HEK293 (cell line): ENCODE measurements around the gene MPPE1.

Experiments
- PRDM10 ChIP-seq: fragments of 450-650 bp; formaldehyde crosslinking; IDR thresholded peaks from 2 replicates; pipeline ENCODE4 v1.5.1; 2016; ENCODE audit warnings: missing biosample characterization, missing genetic modification characterization
- ZNF140 ChIP-seq: fragments of 450-650 bp; formaldehyde crosslinking; IDR thresholded peaks from 2 replicates; pipeline ENCODE4 v1.5.1; 2016; ENCODE audit warnings: missing biosample characterization, missing genetic modification characterization
- ZNF175 ChIP-seq: fragments of 450-650 bp; formaldehyde crosslinking; IDR thresholded peaks from 2 replicates; pipeline ENCODE4 v1.5.1; 2016; ENCODE audit warnings: missing biosample characterization, missing genetic modification characterization
- ZNF274 ChIP-seq, 2 experiments: fragments of 200-500 bp in 1 of 2; fragments of 450-650 bp in 1 of 2; sonication (Bioruptor generic) in 1 of 2; formaldehyde crosslinking in 1 of 2; IDR thresholded peaks; 2 replicates each; pipeline versions ENCODE4 v1.5.1 to v1.6.1; 2014 to 2016; ENCODE audit warnings: borderline replicate concordance in 1 of 2, inconsistent platforms in 1 of 2, low read length in 1 of 2, missing biosample characterization in 1 of 2, missing genetic modification characterization in 1 of 2
- ZNF292 ChIP-seq: fragments of 450-650 bp; formaldehyde crosslinking; IDR thresholded peaks from 2 replicates; pipeline ENCODE4 v1.5.1; 2016; ENCODE audit warnings: low read depth, missing biosample characterization, missing genetic modification characterization, borderline replicate concordance
- ZNF354C ChIP-seq: fragments of 450-650 bp; formaldehyde crosslinking; IDR thresholded peaks from 2 replicates; pipeline ENCODE4 v1.5.1; 2016; ENCODE audit warnings: missing biosample characterization, missing genetic modification characterization, low read depth, borderline replicate concordance
- ZNF433 ChIP-seq: fragments of 450-650 bp; formaldehyde crosslinking; IDR thresholded peaks from 2 replicates; pipeline ENCODE4 v1.5.1; 2016; ENCODE audit warnings: missing biosample characterization, missing genetic modification characterization, low read depth
- ZNF514 ChIP-seq: fragments of 450-650 bp; formaldehyde crosslinking; IDR thresholded peaks from 2 replicates; pipeline ENCODE4 v1.5.1; 2016; ENCODE audit warnings: missing biosample characterization, missing genetic modification characterization
- ZNF549 ChIP-seq: fragments of 450-650 bp; IDR thresholded peaks from 2 replicates; pipeline ENCODE4 v1.5.1; 2018; ENCODE audit warnings: missing biosample characterization, missing genetic modification characterization, mild to moderate bottlenecking, inconsistent platforms, moderate library complexity
- ZNF610 ChIP-seq: fragments of 450-650 bp; formaldehyde crosslinking; IDR thresholded peaks from 2 replicates; pipeline ENCODE4 v1.5.1; 2016; ENCODE audit warnings: missing biosample characterization, missing genetic modification characterization, borderline replicate concordance
- ZNF776 ChIP-seq: fragments of 450-650 bp; formaldehyde crosslinking; IDR thresholded peaks from 2 replicates; pipeline ENCODE4 v1.5.0; 2017; ENCODE audit warnings: missing biosample characterization, missing genetic modification characterization, borderline replicate concordance
- ZNF792 ChIP-seq: fragments of 450-650 bp; formaldehyde crosslinking; IDR thresholded peaks from 2 replicates; pipeline ENCODE4 v1.5.1; 2016; ENCODE audit warnings: missing biosample characterization, missing genetic modification characterization
- TF ChIP-seq, protein P1 (sequence below): fragments of 450-650 bp; formaldehyde crosslinking; IDR thresholded peaks from 2 replicates; pipeline ENCODE4 v1.5.1; 2016; ENCODE audit warnings: missing biosample characterization, missing genetic modification characterization
- TF ChIP-seq, protein P2 (sequence below): fragments of 450-650 bp; formaldehyde crosslinking; IDR thresholded peaks from 2 replicates; pipeline ENCODE4 v1.5.1; 2016; ENCODE audit warnings: missing biosample characterization, missing genetic modification characterization

DNA sequence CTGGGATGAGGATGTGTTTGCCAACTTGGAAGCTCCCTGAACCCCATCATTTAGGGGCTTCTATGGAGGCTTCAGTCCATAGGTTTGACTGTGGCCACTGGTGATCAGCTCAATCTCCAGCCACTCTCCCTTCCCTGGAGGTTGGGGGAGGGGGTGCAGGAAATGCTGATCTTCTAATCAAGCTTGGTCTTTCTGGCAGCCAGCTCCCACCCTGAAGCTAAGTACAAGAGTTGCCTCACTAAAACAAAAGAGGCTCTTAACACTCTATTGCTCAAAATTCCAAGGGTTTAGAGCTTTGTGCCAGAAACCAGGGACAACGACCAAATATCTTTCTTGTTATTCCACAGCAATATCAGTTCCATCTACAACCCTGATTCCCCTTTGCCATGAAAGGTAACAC lies 19.4 kb upstream of the MPPE1 start:
- TF ChIP-seq ZNF792 (tag by site-specific recombination): no peak
- TF ChIP-seq, protein P1, sequence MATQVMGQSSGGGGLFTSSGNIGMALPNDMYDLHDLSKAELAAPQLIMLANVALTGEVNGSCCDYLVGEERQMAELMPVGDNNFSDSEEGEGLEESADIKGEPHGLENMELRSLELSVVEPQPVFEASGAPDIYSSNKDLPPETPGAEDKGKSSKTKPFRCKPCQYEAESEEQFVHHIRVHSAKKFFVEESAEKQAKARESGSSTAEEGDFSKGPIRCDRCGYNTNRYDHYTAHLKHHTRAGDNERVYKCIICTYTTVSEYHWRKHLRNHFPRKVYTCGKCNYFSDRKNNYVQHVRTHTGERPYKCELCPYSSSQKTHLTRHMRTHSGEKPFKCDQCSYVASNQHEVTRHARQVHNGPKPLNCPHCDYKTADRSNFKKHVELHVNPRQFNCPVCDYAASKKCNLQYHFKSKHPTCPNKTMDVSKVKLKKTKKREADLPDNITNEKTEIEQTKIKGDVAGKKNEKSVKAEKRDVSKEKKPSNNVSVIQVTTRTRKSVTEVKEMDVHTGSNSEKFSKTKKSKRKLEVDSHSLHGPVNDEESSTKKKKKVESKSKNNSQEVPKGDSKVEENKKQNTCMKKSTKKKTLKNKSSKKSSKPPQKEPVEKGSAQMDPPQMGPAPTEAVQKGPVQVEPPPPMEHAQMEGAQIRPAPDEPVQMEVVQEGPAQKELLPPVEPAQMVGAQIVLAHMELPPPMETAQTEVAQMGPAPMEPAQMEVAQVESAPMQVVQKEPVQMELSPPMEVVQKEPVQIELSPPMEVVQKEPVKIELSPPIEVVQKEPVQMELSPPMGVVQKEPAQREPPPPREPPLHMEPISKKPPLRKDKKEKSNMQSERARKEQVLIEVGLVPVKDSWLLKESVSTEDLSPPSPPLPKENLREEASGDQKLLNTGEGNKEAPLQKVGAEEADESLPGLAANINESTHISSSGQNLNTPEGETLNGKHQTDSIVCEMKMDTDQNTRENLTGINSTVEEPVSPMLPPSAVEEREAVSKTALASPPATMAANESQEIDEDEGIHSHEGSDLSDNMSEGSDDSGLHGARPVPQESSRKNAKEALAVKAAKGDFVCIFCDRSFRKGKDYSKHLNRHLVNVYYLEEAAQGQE (tag by site-specific recombination): no peak
- no peak for TF ChIP-seq ZNF140
- TF ChIP-seq, protein P2, sequence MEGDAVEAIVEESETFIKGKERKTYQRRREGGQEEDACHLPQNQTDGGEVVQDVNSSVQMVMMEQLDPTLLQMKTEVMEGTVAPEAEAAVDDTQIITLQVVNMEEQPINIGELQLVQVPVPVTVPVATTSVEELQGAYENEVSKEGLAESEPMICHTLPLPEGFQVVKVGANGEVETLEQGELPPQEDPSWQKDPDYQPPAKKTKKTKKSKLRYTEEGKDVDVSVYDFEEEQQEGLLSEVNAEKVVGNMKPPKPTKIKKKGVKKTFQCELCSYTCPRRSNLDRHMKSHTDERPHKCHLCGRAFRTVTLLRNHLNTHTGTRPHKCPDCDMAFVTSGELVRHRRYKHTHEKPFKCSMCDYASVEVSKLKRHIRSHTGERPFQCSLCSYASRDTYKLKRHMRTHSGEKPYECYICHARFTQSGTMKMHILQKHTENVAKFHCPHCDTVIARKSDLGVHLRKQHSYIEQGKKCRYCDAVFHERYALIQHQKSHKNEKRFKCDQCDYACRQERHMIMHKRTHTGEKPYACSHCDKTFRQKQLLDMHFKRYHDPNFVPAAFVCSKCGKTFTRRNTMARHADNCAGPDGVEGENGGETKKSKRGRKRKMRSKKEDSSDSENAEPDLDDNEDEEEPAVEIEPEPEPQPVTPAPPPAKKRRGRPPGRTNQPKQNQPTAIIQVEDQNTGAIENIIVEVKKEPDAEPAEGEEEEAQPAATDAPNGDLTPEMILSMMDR (tag by site-specific recombination): no peak
- no peak for TF ChIP-seq ZNF433 (tag by site-specific recombination)
- no peak for TF ChIP-seq ZNF549 (tag by site-specific recombination)
- TF ChIP-seq ZNF175: no peak
- no peak for TF ChIP-seq ZNF292 (tag by site-specific recombination)
- TF ChIP-seq ZNF354C (tag by site-specific recombination): no peak
- TF ChIP-seq ZNF274 (IDR thresholded peaks at IDR 0.05; ENCODE audit: low read length): no peak
- no peak for TF ChIP-seq ZNF274 (tag by site-specific recombination; IDR thresholded peaks at IDR 0.05; ENCODE audit: borderline replicate concordance)
- no peak for TF ChIP-seq ZNF514 (tag by site-specific recombination)
- TF ChIP-seq ZNF776: no peak
- TF ChIP-seq ZNF610: no peak
- no peak for TF ChIP-seq PRDM10 (tag by site-specific recombination)
